AG10803 (cell line): ENCODE measurements around the gene CHRNE.
"Not testable (repeated sequence)": the region's sequence is repeated elsewhere in the genome, so short reads cannot be mapped to it uniquely, and the experiment has no call there.

Source experiments
- DNase-seq: peaks from one replicate; pipeline ENCODE4 v3.0.0; 2010; ENCODE audit warnings: low read depth
- H3K4me3 ChIP-seq: 2 replicates; pipeline ENCODE4 v1.5.1; 2011; ENCODE audit warnings: mild to moderate bottlenecking, low read length, control low read depth
- CTCF ChIP-seq: conservative IDR thresholded peaks from 2 replicates; pipeline ENCODE4 v1.5.1; 2011; ENCODE audit warnings: mild to moderate bottlenecking, low read length, control low read depth, inconsistent platforms

The CHRNE gene

GRCh38 chr17:4934173-4934979, 31.5 kb upstream of the CHRNE start:
- TF ChIP-seq CTCF = peak; percentile 43
- no peak overlapping the region for H3K4me3 ChIP-seq
- peak; percentile 41 for DNase-seq

- no peak for DNase-seq
- TF ChIP-seq CTCF = no peak
- no peak overlapping the region for H3K4me3 ChIP-seq
Measured at GRCh38 chr17:4933646-4934045, 30.7 kb upstream of the CHRNE start.

GRCh38 chr17:4932756-4933155, 29.9 kb upstream of the CHRNE start:
- DNase-seq = no peak
- H3K4me3 ChIP-seq = no peak overlapping the region
- TF ChIP-seq CTCF = no peak

- DNase-seq = no peak
- no peak within 1 kb of the TSS for H3K4me3 ChIP-seq
- no peak for TF ChIP-seq CTCF
Measured at GRCh38 chr17:4931963-4932362, 29.1 kb upstream of the CHRNE start, which contains the start of gene GP1BA. TSS of gene GP1BA (plus strand) at chr17:4932277. CDS start at chr17:4932605, 328 bp downstream.

GRCh38 chr17:4928881-4929280, 26.0 kb upstream of the CHRNE start:
- no peak for TF ChIP-seq CTCF
- H3K4me3 ChIP-seq = no peak overlapping the region
- DNase-seq = no peak

GRCh38 chr17:4926577-4927335, 23.9 kb upstream of the CHRNE start:
- not testable (repeated sequence) for H3K4me3 ChIP-seq, DNase-seq

- no peak for DNase-seq
- TF ChIP-seq CTCF = no peak
- H3K4me3 ChIP-seq = no peak overlapping the region
Measured at GRCh38 chr17:4921320-4921719, 18.4 kb upstream of the CHRNE start.
